Prostate gland (tissue), 2 donors: ENCODE results near the gene ASXL2.

Experiments used
- POLR2A ChIP-seq: fragments of 450-650 bp; IDR thresholded peaks from one replicate; pipeline ENCODE4 v1.6.1; 2016; ENCODE audit warnings: antibody characterized with exemption, mild to moderate bottlenecking
- TF ChIP-seq, protein P1 (sequence below), 4 experiments: fragments of 200-600 bp in 2 of 4; fragments of 450-650 bp in 2 of 4; sonication (generic) in 2 of 4; IDR thresholded peaks; 1 replicate in 3 of 4; 2 replicates in 1 of 4; pipeline ENCODE4 v1.5.1; 2016 to 2019; ENCODE audit warnings: antibody characterized with exemption in 4 of 4, mild to moderate bottlenecking in 2 of 4, moderate library complexity in 2 of 4

DNA sequence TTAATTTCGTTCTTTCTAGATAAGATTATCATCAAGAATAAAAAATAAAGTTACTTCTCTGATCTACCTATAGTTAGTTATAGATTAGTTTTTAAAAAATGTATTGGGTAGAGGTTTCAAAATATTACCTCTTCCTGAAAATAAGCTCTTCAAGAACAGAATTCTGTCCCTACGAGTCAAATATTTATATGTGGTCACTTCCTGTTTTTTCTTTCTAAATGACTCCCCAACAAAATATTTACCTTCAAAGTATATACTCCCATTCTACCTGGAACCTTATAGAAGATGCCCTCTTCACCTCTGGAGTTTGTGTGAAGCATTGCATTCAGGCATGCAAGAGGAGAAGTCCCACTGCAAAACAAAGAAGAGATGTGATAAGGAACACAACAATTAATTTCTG, 72.3 kb downstream of the ASXL2 start:
- TF ChIP-seq POLR2A, result no peak
- TF ChIP-seq, protein P1, sequence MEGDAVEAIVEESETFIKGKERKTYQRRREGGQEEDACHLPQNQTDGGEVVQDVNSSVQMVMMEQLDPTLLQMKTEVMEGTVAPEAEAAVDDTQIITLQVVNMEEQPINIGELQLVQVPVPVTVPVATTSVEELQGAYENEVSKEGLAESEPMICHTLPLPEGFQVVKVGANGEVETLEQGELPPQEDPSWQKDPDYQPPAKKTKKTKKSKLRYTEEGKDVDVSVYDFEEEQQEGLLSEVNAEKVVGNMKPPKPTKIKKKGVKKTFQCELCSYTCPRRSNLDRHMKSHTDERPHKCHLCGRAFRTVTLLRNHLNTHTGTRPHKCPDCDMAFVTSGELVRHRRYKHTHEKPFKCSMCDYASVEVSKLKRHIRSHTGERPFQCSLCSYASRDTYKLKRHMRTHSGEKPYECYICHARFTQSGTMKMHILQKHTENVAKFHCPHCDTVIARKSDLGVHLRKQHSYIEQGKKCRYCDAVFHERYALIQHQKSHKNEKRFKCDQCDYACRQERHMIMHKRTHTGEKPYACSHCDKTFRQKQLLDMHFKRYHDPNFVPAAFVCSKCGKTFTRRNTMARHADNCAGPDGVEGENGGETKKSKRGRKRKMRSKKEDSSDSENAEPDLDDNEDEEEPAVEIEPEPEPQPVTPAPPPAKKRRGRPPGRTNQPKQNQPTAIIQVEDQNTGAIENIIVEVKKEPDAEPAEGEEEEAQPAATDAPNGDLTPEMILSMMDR (IDR thresholded peaks at IDR 0.05), result no peak
